Endothelial cell of hepatic sinusoid (primary cell): ENCODE results near the gene OAS1.
"Not testable (repeated sequence)": the region's sequence is repeated elsewhere in the genome, so short reads cannot be mapped to it uniquely, and the experiment has no call there.

Experiments used
- in situ Hi-C: cut with HindIII; loops from 2 replicates; pipeline ENCODE4 v1.10.0; 2017; ENCODE audit warnings: low sequenced_read_pairs

The OAS1 gene

GRCh38 chr12:112933129-112933505, 26.4 kb downstream of the OAS1 start:
- in situ Hi-C loops, result no loop called here

GRCh38 chr12:112936264-112936663, 29.5 kb downstream of the OAS1 start:
- in situ Hi-C loops, result no loop called here

- in situ Hi-C loops, result no loop called here
Observed at GRCh38 chr12:112936927-112937326, 30.2 kb downstream of the OAS1 start.

- in situ Hi-C loops, result no loop called here
Observed at GRCh38 chr12:112937741-112938719, 31.3 kb downstream of the OAS1 start, which contains the start of gene OAS3. Gene OAS3 (plus strand): TSS chr12:112938474. CDS start chr12:112938531, 57 bp downstream.

- in situ Hi-C loops, result no loop called here
Observed at GRCh38 chr12:112938751-112939150, 32.0 kb downstream of the OAS1 start.

GRCh38 chr12:112939761-112940381, 33.1 kb downstream of the OAS1 start:
- in situ Hi-C loops, result loop anchor here (5.0 kb wide), 1 partner anchor 68 kb away; no protein-coding TSS in a partner anchor

GRCh38 chr12:112941528-112942335, 35.0 kb downstream of the OAS1 start:
- in situ Hi-C loops, result loop anchor here (5.0 kb wide), 1 partner anchor 69 kb away; no protein-coding TSS in a partner anchor

GRCh38 chr12:112942572-112942971, 35.8 kb downstream of the OAS1 start:
- in situ Hi-C loops, result loop anchor here (5.0 kb wide), 1 partner anchor 70 kb away; no protein-coding TSS in a partner anchor

GRCh38 chr12:112944024-112944690, 37.4 kb downstream of the OAS1 start:
- in situ Hi-C loops, result loop anchor here (5.0 kb wide), 1 partner anchor 72 kb away; no protein-coding TSS in a partner anchor

- in situ Hi-C loops, result no loop called here
Observed at GRCh38 chr12:112945515-112945914, 38.8 kb downstream of the OAS1 start.

- in situ Hi-C loops, result no loop called here
Observed at GRCh38 chr12:112946236-112947000, 39.7 kb downstream of the OAS1 start.

- in situ Hi-C loops, result no loop called here
Observed at GRCh38 chr12:112947314-112947713, 40.6 kb downstream of the OAS1 start.

- in situ Hi-C loops, result no loop called here
Observed at GRCh38 chr12:112947761-112948160, 41.0 kb downstream of the OAS1 start.

- in situ Hi-C loops, result no loop called here
Observed at GRCh38 chr12:112948806-112949205, 42.0 kb downstream of the OAS1 start.

- in situ Hi-C loops, result no loop called here
Observed at GRCh38 chr12:112950701-112951100, 43.9 kb downstream of the OAS1 start.

- in situ Hi-C loops, result not testable (repeated sequence)
Observed at GRCh38 chr12:112957125-112957524, 50.4 kb downstream of the OAS1 start.

- in situ Hi-C loops, result loop anchor here (5.0 kb wide), 1 partner anchor 61 kb away; no protein-coding TSS in a partner anchor
Observed at GRCh38 chr12:112961074-112961473, 54.3 kb downstream of the OAS1 start.

GRCh38 chr12:112961536-112961935, 54.8 kb downstream of the OAS1 start:
- in situ Hi-C loops, result loop anchor here (5.0 kb wide), 1 partner anchor 61 kb away; no protein-coding TSS in a partner anchor

- in situ Hi-C loops, result loop anchor here (5.0 kb wide), 1 partner anchor 60 kb away; no protein-coding TSS in a partner anchor
Observed at GRCh38 chr12:112962561-112962960, 55.8 kb downstream of the OAS1 start.
